ENCODE results near the gene PADI6.
A peak's percentile ranks its signal among the peaks of the same experiment; 100 is the strongest.

DNA sequence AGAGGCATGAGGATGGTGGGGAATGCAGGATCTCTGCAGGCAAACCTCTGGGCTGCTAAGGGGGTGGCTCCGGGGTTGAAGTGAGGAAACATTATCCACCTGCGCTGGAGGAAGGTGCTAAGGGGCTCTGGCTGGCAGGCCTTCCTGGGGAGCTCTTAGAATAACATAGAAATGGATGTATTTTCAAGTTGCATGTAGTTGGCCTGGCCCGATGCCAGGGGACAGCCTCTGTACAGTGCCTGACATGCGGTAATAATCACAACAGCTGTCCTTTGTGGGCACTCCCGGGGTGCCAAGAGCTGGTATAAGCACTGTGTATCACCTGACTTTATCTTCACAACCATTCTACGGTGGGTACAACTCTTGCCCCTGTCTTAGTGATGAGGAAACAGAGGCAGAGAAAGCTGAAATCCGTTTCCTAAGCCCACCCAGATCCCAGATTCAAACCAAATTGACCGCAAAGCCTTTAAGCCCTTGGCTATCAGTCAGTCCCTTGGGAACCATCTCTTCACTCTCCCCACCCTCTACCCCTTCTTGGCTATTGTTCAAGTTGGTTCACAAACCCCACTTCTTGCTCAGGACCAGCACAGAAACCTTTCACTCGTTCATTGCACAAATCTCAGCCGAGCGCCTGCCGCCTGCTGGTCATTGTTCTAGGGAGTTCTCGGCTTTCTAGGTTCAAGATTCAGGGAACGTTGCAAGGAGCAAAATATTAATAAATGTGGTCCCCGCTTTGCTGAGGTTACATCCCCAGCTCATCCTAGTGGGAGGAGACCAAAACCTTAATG, 33.1 kb upstream of the PADI6 start:
- TF ChIP-seq, protein P1, sequence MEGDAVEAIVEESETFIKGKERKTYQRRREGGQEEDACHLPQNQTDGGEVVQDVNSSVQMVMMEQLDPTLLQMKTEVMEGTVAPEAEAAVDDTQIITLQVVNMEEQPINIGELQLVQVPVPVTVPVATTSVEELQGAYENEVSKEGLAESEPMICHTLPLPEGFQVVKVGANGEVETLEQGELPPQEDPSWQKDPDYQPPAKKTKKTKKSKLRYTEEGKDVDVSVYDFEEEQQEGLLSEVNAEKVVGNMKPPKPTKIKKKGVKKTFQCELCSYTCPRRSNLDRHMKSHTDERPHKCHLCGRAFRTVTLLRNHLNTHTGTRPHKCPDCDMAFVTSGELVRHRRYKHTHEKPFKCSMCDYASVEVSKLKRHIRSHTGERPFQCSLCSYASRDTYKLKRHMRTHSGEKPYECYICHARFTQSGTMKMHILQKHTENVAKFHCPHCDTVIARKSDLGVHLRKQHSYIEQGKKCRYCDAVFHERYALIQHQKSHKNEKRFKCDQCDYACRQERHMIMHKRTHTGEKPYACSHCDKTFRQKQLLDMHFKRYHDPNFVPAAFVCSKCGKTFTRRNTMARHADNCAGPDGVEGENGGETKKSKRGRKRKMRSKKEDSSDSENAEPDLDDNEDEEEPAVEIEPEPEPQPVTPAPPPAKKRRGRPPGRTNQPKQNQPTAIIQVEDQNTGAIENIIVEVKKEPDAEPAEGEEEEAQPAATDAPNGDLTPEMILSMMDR (IDR thresholded peaks at IDR 0.05 in 2 of 3, conservative IDR thresholded peaks at IDR 0.05 in 1 of 3; ENCODE audit: borderline replicate concordance in 1 of 3, insufficient read depth in 1 of 3, low read depth in 2 of 3, low read length in 2 of 3) = 0 out of 6 replicates have a peak, but pooled peaks of 1 of the 3 experiments have one; percentile 12
- no peak for TF ChIP-seq POLR2A (IDR thresholded peaks at IDR 0.05; ENCODE audit: borderline replicate concordance, extremely low read depth, insufficient read depth, insufficient read length)

Data from HCT116 (cell line).